ENCODE data around the gene FYN. TPM values are rescaled to one million over a fixed set of nuclear protein-coding genes. Genes with fewer than 3 reads are reported as not detected.

Gene FYN
- total and polyA plus RNA-seq, 2 of the 13 experiments (the other 11 are each of a cell fraction or from before 2014, with no cell fraction given) = 15.5 to 24.6 TPM

GRCh38 chr6:111614833-111615582 is 258.2 kb downstream of the FYN start (continued):
- TF ChIP-seq ZNF280B (CRISPR knock-in tag; IDR thresholded peaks at IDR 0.05; ENCODE audit: borderline replicate concordance) (no peak), GZF1 (CRISPR knock-in tag; IDR thresholded peaks at IDR 0.05) (no peak), ZNF256 (CRISPR knock-in tag; conservative IDR thresholded peaks at IDR 0.05) (no peak), NBN (conservative IDR thresholded peaks at IDR 0.05) (no peak), NFE2L1 (CRISPR knock-in tag; IDR thresholded peaks at IDR 0.05; ENCODE audit: borderline replicate concordance) (no peak), ZNF577 (CRISPR knock-in tag; IDR thresholded peaks at IDR 0.05; ENCODE audit: borderline replicate concordance, low read depth) (no peak), CBX1 (IDR thresholded peaks at IDR 0.05; ENCODE audit: low read depth) (no peak), ZNF207 (IDR thresholded peaks at IDR 0.05; ENCODE audit: borderline replicate concordance) (no peak), ZNF292 (CRISPR knock-in tag; IDR thresholded peaks at IDR 0.05; ENCODE audit: borderline replicate concordance, low read depth) (no peak), TARDBP (CRISPR knock-in tag; IDR thresholded peaks at IDR 0.05) (peak; percentile 83; the same call in 1 of the 2 replicates), RAD21 (CRISPR knock-in tag; IDR thresholded peaks at IDR 0.05) (no peak), PHF5A (CRISPR knock-in tag; IDR thresholded peaks at IDR 0.05; ENCODE audit: low read depth, unreplicated experiment) (no peak), SMARCE1 (IDR thresholded peaks at IDR 0.05; ENCODE audit: borderline replicate concordance) (no peak), SRY (CRISPR knock-in tag; IDR thresholded peaks at IDR 0.05) (no peak), POLR2G (IDR thresholded peaks at IDR 0.05; ENCODE audit: low read depth, low read length) (no peak), PRDM15 (CRISPR knock-in tag; IDR thresholded peaks at IDR 0.05) (no peak), KLF15 (CRISPR knock-in tag; IDR thresholded peaks at IDR 0.05; ENCODE audit: borderline replicate concordance) (no peak), ZSCAN22 (CRISPR knock-in tag; IDR thresholded peaks at IDR 0.05) (no peak), ZNF143 (CRISPR knock-in tag; IDR thresholded peaks at IDR 0.05) (no peak), ZZZ3 (CRISPR knock-in tag; IDR thresholded peaks at IDR 0.05; ENCODE audit: borderline replicate concordance) (no peak), DDIT3 (CRISPR knock-in tag; IDR thresholded peaks at IDR 0.05) (no peak), KDM3A (CRISPR knock-in tag; IDR thresholded peaks at IDR 0.05; ENCODE audit: low read depth) (no peak), ZNF709 (CRISPR knock-in tag; IDR thresholded peaks at IDR 0.05) (no peak), SP140L (CRISPR knock-in tag; IDR thresholded peaks at IDR 0.05; ENCODE audit: borderline replicate concordance) (no peak), ZNF607 (CRISPR knock-in tag; IDR thresholded peaks at IDR 0.05; ENCODE audit: borderline replicate concordance) (no peak), SYNCRIP (IDR thresholded peaks at IDR 0.05; ENCODE audit: insufficient read depth, low read depth, low read length) (no peak), SETDB1 (CRISPR knock-in tag; IDR thresholded peaks at IDR 0.05; ENCODE audit: borderline replicate concordance) (no peak)

Measured in HepG2 (cell line).